Neural cell (in vitro differentiated cells): ENCODE measurements around the gene NPAS2.

Experiments used
- EP300 ChIP-seq: fragments of 450-650 bp; conservative IDR thresholded peaks from 2 replicates; pipeline ENCODE4 v1.6.1; 2014; ENCODE audit warnings: antibody characterized with exemption, mild to moderate bottlenecking, moderate library complexity; ENCODE audit not compliant: poor library complexity, severe bottlenecking
- EZH2 ChIP-seq: fragments of 200-600, 300-800 bp; shearing (Covaris generic), sonication (generic); IDR thresholded peaks from 2 replicates; pipeline ENCODE4 v1.6.1; 2014; ENCODE audit warnings: antibody characterized with exemption, low read length, borderline replicate concordance, mild to moderate bottlenecking; ENCODE audit not compliant: insufficient read depth, poor library complexity, severe bottlenecking
- POLR2AphosphoS5 ChIP-seq: IDR thresholded peaks from 2 replicates; pipeline ENCODE4 v1.6.1; 2012
- TAF1 ChIP-seq: IDR thresholded peaks from 2 replicates; pipeline ENCODE4 v1.6.1; 2012; ENCODE audit warnings: low read depth
- TF ChIP-seq, protein P1 (sequence below): IDR thresholded peaks from 2 replicates; pipeline ENCODE4 v1.6.1; 2012; ENCODE audit warnings: borderline replicate concordance
- TF ChIP-seq, protein P2 (sequence below): fragments of 450-650 bp; IDR thresholded peaks from 2 replicates; pipeline ENCODE4 v1.5.1; 2014; ENCODE audit warnings: antibody characterized with exemption, mild to moderate bottlenecking, moderate library complexity; ENCODE audit not compliant: poor library complexity, severe bottlenecking

DNA sequence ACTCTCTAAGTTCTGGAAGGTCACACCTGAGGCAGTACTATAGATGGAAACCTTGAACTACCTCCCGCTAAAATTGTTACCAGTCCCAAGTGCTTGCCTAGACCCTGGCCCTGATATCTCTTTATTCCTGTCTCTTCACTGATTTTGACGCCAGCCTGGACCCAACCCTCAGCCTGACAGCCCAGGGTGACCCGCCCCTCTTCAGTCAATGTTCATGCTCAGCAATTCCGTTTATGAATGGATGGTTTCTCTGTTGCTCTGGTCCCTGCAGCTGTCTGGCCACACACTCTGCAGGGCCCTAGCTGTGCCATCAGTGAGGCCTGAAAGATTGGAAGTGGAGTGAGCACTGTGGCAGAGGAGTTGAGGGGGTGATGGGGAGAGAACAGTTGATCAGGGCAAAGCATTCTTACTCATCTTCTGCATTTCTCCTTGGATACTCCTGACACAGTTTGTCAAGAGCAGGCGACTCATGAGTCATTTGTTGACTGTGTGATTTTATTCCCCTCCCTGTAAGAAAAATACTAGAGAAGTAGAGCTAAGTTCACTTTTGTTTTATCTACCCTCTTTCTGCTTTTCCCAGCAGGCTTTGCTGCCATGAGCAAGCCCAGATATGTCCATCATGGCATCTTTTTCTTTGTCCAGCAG is 46.0 kb downstream of the NPAS2 start:
- TF ChIP-seq, protein P1, sequence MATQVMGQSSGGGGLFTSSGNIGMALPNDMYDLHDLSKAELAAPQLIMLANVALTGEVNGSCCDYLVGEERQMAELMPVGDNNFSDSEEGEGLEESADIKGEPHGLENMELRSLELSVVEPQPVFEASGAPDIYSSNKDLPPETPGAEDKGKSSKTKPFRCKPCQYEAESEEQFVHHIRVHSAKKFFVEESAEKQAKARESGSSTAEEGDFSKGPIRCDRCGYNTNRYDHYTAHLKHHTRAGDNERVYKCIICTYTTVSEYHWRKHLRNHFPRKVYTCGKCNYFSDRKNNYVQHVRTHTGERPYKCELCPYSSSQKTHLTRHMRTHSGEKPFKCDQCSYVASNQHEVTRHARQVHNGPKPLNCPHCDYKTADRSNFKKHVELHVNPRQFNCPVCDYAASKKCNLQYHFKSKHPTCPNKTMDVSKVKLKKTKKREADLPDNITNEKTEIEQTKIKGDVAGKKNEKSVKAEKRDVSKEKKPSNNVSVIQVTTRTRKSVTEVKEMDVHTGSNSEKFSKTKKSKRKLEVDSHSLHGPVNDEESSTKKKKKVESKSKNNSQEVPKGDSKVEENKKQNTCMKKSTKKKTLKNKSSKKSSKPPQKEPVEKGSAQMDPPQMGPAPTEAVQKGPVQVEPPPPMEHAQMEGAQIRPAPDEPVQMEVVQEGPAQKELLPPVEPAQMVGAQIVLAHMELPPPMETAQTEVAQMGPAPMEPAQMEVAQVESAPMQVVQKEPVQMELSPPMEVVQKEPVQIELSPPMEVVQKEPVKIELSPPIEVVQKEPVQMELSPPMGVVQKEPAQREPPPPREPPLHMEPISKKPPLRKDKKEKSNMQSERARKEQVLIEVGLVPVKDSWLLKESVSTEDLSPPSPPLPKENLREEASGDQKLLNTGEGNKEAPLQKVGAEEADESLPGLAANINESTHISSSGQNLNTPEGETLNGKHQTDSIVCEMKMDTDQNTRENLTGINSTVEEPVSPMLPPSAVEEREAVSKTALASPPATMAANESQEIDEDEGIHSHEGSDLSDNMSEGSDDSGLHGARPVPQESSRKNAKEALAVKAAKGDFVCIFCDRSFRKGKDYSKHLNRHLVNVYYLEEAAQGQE: no peak
- TF ChIP-seq TAF1 (no peak), EZH2 (no peak), POLR2AphosphoS5 (no peak), EP300 (no peak)
- TF ChIP-seq, protein P2, sequence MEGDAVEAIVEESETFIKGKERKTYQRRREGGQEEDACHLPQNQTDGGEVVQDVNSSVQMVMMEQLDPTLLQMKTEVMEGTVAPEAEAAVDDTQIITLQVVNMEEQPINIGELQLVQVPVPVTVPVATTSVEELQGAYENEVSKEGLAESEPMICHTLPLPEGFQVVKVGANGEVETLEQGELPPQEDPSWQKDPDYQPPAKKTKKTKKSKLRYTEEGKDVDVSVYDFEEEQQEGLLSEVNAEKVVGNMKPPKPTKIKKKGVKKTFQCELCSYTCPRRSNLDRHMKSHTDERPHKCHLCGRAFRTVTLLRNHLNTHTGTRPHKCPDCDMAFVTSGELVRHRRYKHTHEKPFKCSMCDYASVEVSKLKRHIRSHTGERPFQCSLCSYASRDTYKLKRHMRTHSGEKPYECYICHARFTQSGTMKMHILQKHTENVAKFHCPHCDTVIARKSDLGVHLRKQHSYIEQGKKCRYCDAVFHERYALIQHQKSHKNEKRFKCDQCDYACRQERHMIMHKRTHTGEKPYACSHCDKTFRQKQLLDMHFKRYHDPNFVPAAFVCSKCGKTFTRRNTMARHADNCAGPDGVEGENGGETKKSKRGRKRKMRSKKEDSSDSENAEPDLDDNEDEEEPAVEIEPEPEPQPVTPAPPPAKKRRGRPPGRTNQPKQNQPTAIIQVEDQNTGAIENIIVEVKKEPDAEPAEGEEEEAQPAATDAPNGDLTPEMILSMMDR: no peak
